ENCODE data around the gene USP36. TPM values are rescaled to one million over a fixed set of nuclear protein-coding genes. Genes with fewer than 3 reads are reported as not detected.

USP36 gene
- total RNA-seq, 2 donors from 2014 or later: 57.1 to 62.5 TPM

GRCh38 chr17:78761789-78762406 lies 78.7 kb downstream of the USP36 start:
- Mint-ChIP-seq H3K27ac (no peak overlapping the region), H3K27me3 (ENCODE audit: insufficient read depth) (no peaks in the 10 kb centered on the region), H3K4me1 (peaks cover 4% of the 10 kb centered on the region), H3K4me3 (no peak overlapping the region), H3K9me3 (no peaks in the 10 kb centered on the region), H3K36me3 (ENCODE audit: low read depth) (no peaks in the 10 kb centered on the region)
- WGBS, 2 experiments (ENCODE audit: insufficient coverage in 1 of 2, insufficient read length in 1 of 2): 78 to 94% methylated on average over 3 to 5 of the region's 5 CpGs
- no peak for TF ChIP-seq CTCF (conservative IDR thresholded peaks at IDR 0.05)
- Histone ChIP-seq H3K27ac (ENCODE audit: low read depth, low read length) (no peak overlapping the region), H3K4me1 (ENCODE audit: control insufficient read depth, insufficient read depth, low read length) (no peaks in the 10 kb centered on the region), H3K9me3 (ENCODE audit: control insufficient read depth, low read length) (no peaks in the 10 kb centered on the region), H3K27me3 (ENCODE audit: control insufficient read depth, insufficient read depth, low read length, poor library complexity, severe bottlenecking) (no peaks in the 10 kb centered on the region), H3K36me3 (ENCODE audit: control insufficient read depth, insufficient read depth, low read length) (no peaks in the 10 kb centered on the region), H3K4me3 (ENCODE audit: low read length) (no peak overlapping the region), H3K9ac (ENCODE audit: extremely low read depth, low read length, poor library complexity, severe bottlenecking) (no peak overlapping the region)
- no peak for DNase-seq

- no peaks in the 10 kb centered on the region for H3K27me3 ChIP-seq (ENCODE audit: control insufficient read depth, insufficient read depth, low read length, poor library complexity, severe bottlenecking)
- WGBS, 2 experiments (ENCODE audit: insufficient coverage in 1 of 2, insufficient read length in 1 of 2): 94% methylated on average over 4 to 5 of the region's 5 CpGs
- Mint-ChIP-seq H3K4me3 (no peak overlapping the region), H3K4me1 (peaks cover 4% of the 10 kb centered on the region), H3K9me3 (no peaks in the 10 kb centered on the region), H3K27ac (no peak overlapping the region), H3K27me3 (ENCODE audit: insufficient read depth) (no peaks in the 10 kb centered on the region), H3K36me3 (ENCODE audit: low read depth) (no peaks in the 10 kb centered on the region)
- no peaks in the 10 kb centered on the region for H3K36me3 ChIP-seq (ENCODE audit: control insufficient read depth, insufficient read depth, low read length)
- H3K27ac ChIP-seq (ENCODE audit: low read depth, low read length): no peak overlapping the region
- no peak overlapping the region for H3K9ac ChIP-seq (ENCODE audit: extremely low read depth, low read length, poor library complexity, severe bottlenecking)
- no peak for DNase-seq
- TF ChIP-seq CTCF (conservative IDR thresholded peaks at IDR 0.05): no peak
- H3K4me3 ChIP-seq (ENCODE audit: low read length): no peak overlapping the region
- H3K9me3 ChIP-seq (ENCODE audit: control insufficient read depth, low read length): no peaks in the 10 kb centered on the region
- H3K4me1 ChIP-seq (ENCODE audit: control insufficient read depth, insufficient read depth, low read length): no peaks in the 10 kb centered on the region
Observed at GRCh38 chr17:78759969-78760352, 80.7 kb downstream of the USP36 start.

- 96 to 97% methylated on average over 4 to 11 of the region's 11 CpGs for WGBS, 2 experiments (ENCODE audit: insufficient coverage in 1 of 2, insufficient read length in 1 of 2)
- H3K4me3 Mint-ChIP-seq: no peak overlapping the region
- no peak overlapping the region for H3K27ac Mint-ChIP-seq
- no peaks in the 10 kb centered on the region for H3K36me3 Mint-ChIP-seq (ENCODE audit: low read depth)
- Histone ChIP-seq H3K4me1 (ENCODE audit: control insufficient read depth, insufficient read depth, low read length) (no peaks in the 10 kb centered on the region), H3K36me3 (ENCODE audit: control insufficient read depth, insufficient read depth, low read length) (no peaks in the 10 kb centered on the region), H3K27me3 (ENCODE audit: control insufficient read depth, insufficient read depth, low read length, poor library complexity, severe bottlenecking) (no peaks in the 10 kb centered on the region), H3K27ac (ENCODE audit: low read depth, low read length) (no peak overlapping the region), H3K4me3 (ENCODE audit: low read length) (no peak overlapping the region), H3K9ac (ENCODE audit: extremely low read depth, low read length, poor library complexity, severe bottlenecking) (no peak overlapping the region), H3K9me3 (ENCODE audit: control insufficient read depth, low read length) (no peaks in the 10 kb centered on the region)
- H3K27me3 Mint-ChIP-seq (ENCODE audit: insufficient read depth): no peaks in the 10 kb centered on the region
- H3K4me1 Mint-ChIP-seq: peaks cover 4% of the 10 kb centered on the region
- TF ChIP-seq CTCF (conservative IDR thresholded peaks at IDR 0.05): no peak
- H3K9me3 Mint-ChIP-seq: no peaks in the 10 kb centered on the region
- DNase-seq: no peak
Observed at GRCh38 chr17:78759203-78759968, 81.2 kb downstream of the USP36 start.
